K562 (cell line): ENCODE data around the gene JAK3. TPM values are rescaled to one million over a fixed set of nuclear protein-coding genes. Genes with fewer than 3 reads are reported as not detected.
A peak's percentile ranks its signal among the peaks of the same experiment; 100 is the strongest.

Experiments
- ATAC-seq: fragments of 200-7000 bp; cut with Tn5 transposase; 3 replicates; pipeline ENCODE4 v1.9.1; 2020; ENCODE audit warnings: moderate library complexity
- BruUV-seq: library from RNA; stranded (reverse); fragments of 400-500 nt; replicated peaks from 2 replicates; lab custom pipeline; 2021; lab: Mats Ljungman, UMichigan
- CTCF ChIA-PET: fragments of 300-600 bp; formaldehyde crosslinking; extraction: SDS; loops from one replicate; lab custom pipeline; 2021; ENCODE audit warnings: low intra/inter-chr PET ratio; lab: Yijun Ruan, JAX
- POLR2A ChIA-PET: fragments of 300-600, 350-650 bp; sonication (Branson Sonifier 250); formaldehyde crosslinking; extraction: SDS; loops from one replicate; lab custom pipeline; 2021; ENCODE audit warnings: antibody characterized with exemption, inconsistent platforms; lab: Yijun Ruan, JAX
- DNase-seq, 4 experiments: peaks; one replicate each; pipeline versions ENCODE4 v3.0.0 to v3.0.0-alpha.2; 2011 to 2018; ENCODE audit warnings: low spot score in 3 of 4, mixed read lengths in 3 of 4; ENCODE audit errors: extremely low read depth in 1 of 4
- FAIRE-seq: peaks from 2 replicates; lab custom pipeline; 2011; peaks lifted over from hg19 to GRCh38; lab: Jason Lieb, UNC
- H2AFZ ChIP-seq: 2 replicates; pipeline ENCODE4 v1.6.0; 2011; ENCODE audit warnings: low read depth, low read length, control low read depth, inconsistent platforms
- H3K27ac ChIP-seq: fragments of 200-600 bp; 3 replicates; pipeline ENCODE4 v1.8.0; 2011; ENCODE audit warnings: low read depth, mild to moderate bottlenecking, control low read depth, inconsistent platforms, low read length, moderate library complexity, mixed read lengths; ENCODE audit errors: extremely low read depth
- H3K27me3 ChIP-seq, 2 experiments: fragments of 300-600 bp in 1 of 2; 2 replicates in 1 of 2; 3 replicates in 1 of 2; pipeline versions ENCODE4 v1.6.0 to v1.8.0; 2011; ENCODE audit warnings: inconsistent platforms in 2 of 2, low read length in 2 of 2, mild to moderate bottlenecking in 1 of 2, mixed read lengths in 1 of 2, moderate library complexity in 1 of 2; ENCODE audit not compliant: control insufficient read depth in 2 of 2, insufficient read depth in 2 of 2
- H3K36me3 ChIP-seq: fragments of 300-600 bp; 3 replicates; pipeline ENCODE4 v1.8.0; 2011; ENCODE audit warnings: mild to moderate bottlenecking, low read length, inconsistent platforms; ENCODE audit not compliant: control insufficient read depth, insufficient read depth
- H3K4me1 ChIP-seq, 2 experiments: fragments of 200-600 bp in 1 of 2; replicated peaks in 1 of 2; 2 replicates in 1 of 2; 3 replicates in 1 of 2; pipeline versions ENCODE4 v1.5.1 to v1.8.0; 2011; ENCODE audit warnings: inconsistent platforms in 2 of 2, low read length in 2 of 2, mild to moderate bottlenecking in 1 of 2, mixed read lengths in 1 of 2, moderate library complexity in 1 of 2; ENCODE audit not compliant: control insufficient read depth in 2 of 2, insufficient read depth in 2 of 2
- H3K4me2 ChIP-seq: 2 replicates; pipeline ENCODE4 v1.6.1; 2011; ENCODE audit warnings: low read length, control low read depth, inconsistent platforms, mixed read lengths; ENCODE audit not compliant: insufficient read depth
- H3K4me3 ChIP-seq: fragments of 200-600 bp; sonication (generic), shearing (Covaris generic); 2 replicates; pipeline ENCODE4 v1.5.1; 2016; ENCODE audit warnings: control low read depth, inconsistent platforms
- H3K79me2 ChIP-seq: fragments of 200-600 bp; 3 replicates; pipeline ENCODE4 v1.8.0; 2011; ENCODE audit warnings: low read length, inconsistent platforms; ENCODE audit not compliant: control insufficient read depth, insufficient read depth
- H3K9ac ChIP-seq, 2 experiments: 2 replicates each; pipeline versions ENCODE4 v1.6.0 to v1.6.1; 2011; ENCODE audit warnings: low read depth in 2 of 2, low read length in 2 of 2, control low read depth in 1 of 2, inconsistent platforms in 1 of 2, mild to moderate bottlenecking in 1 of 2, mixed read lengths in 1 of 2; ENCODE audit not compliant: insufficient read depth in 1 of 2
- H3K9me1 ChIP-seq: one replicate; pipeline ENCODE4 v1.6.0; 2011; ENCODE audit warnings: inconsistent platforms, mild to moderate bottlenecking, low read length, moderate library complexity; ENCODE audit not compliant: control insufficient read depth, insufficient read depth
- H3K9me3 ChIP-seq: replicated peaks from 2 replicates; pipeline ENCODE4 v1.5.1; 2011; ENCODE audit warnings: low read depth, low read length, inconsistent platforms; ENCODE audit not compliant: control insufficient read depth, insufficient read depth
- H4K20me1 ChIP-seq: replicated peaks from 2 replicates; pipeline ENCODE4 v1.6.1; 2011; ENCODE audit warnings: low read length, inconsistent platforms, mixed read lengths; ENCODE audit not compliant: control insufficient read depth, insufficient read depth
- BCOR ChIP-seq: fragments of 450-650 bp; IDR thresholded peaks from 2 replicates; pipeline ENCODE4 v1.6.1; 2016
- MXI1 ChIP-seq: IDR thresholded peaks from 2 replicates; pipeline ENCODE4 v1.6.1; 2011; ENCODE audit warnings: low read depth, mild to moderate bottlenecking, improper control_type of control experiment, low read length
- NR2C2 ChIP-seq, 2 experiments: fragments of 200-800 bp in 1 of 2; sonication (Bioruptor generic) in 1 of 2; sonication (generic) in 1 of 2; formaldehyde crosslinking in 1 of 2; IDR thresholded peaks; 2 replicates each; pipeline versions ENCODE4 v1.6.1 to v1.8.0; 2016 to 2022; ENCODE audit warnings: mild to moderate bottlenecking in 1 of 2, missing compliant biosample characterization in 1 of 2, missing genetic modification characterization in 1 of 2, missing genetic modification reagents in 1 of 2
- RBM25 ChIP-seq: fragments of 200-400 bp; formaldehyde crosslinking; IDR thresholded peaks from 2 replicates; pipeline ENCODE4 v1.6.1; 2018; ENCODE audit warnings: low read length, low read depth, moderate library complexity; ENCODE audit not compliant: severe bottlenecking
- TRIM24 ChIP-seq, 2 experiments: fragments of 450-650 bp; IDR thresholded peaks; 2 replicates each; pipeline ENCODE4 v1.6.1; 2016
- ZBTB12 ChIP-seq: fragments of 250-450 bp; sonication (Bioruptor Pico); IDR thresholded peaks from 2 replicates; pipeline ENCODE4 v1.4.0; 2020
- ZHX1 ChIP-seq: fragments of 150-350 bp; conservative IDR thresholded peaks from 2 replicates; pipeline ENCODE4 v1.6.1; 2014; ENCODE audit warnings: low read length
- ZNF282 ChIP-seq: sonication (generic); formaldehyde crosslinking; IDR thresholded peaks from 2 replicates; pipeline ENCODE4 v1.8.1; 2023; ENCODE audit warnings: missing genetic modification reagents
- WGBS: fragments of 100-300 bp; shearing (Covaris generic); methylation state at CpG from one replicate; pipeline ENCODE4 v1.1.6; 2016; ENCODE audit warnings: low coverage, mixed read lengths; ENCODE audit not compliant: insufficient coverage; ENCODE audit errors: missing lambda C conversion rate; 5-methylcytosine and 5-hydroxymethylcytosine counted together
- in situ Hi-C: fragments of 300-500 bp; cut with MboI; formaldehyde crosslinking; loops from 4 replicates; pipeline ENCODE4 v1.15.0; 2018; ENCODE audit warnings: inconsistent platforms, mixed read lengths
- intact Hi-C: fragments of 100-400 bp; cut with micrococcal nuclease; formaldehyde crosslinking; loops from 2 replicates; pipeline ENCODE4 v1.14.2; 2022
- polyA plus RNA-seq, 8 experiments: library from polyadenylated mRNA; depleted of rRNA in 4 of 8; stranded (reverse) in 5 of 8; unstranded in 3 of 8; fragments of >200 nt; fragmentation: Nextera tagmentation in 2 of 8; fragmentation: Illumina TruSeq in 1 of 8; extraction: Ambion mirVana in 2 of 8; extraction: Trizol in 1 of 8; gene quantifications; 2 replicates each; pipeline versions ENCODE4 v1.2.1 to v1.2.3, GENCODE V29; 2011 to 2014; ENCODE audit warnings: inconsistent platforms in 1 of 8, missing spikeins in 1 of 8
- total RNA-seq, 7 experiments: library from RNA; depleted of rRNA in 6 of 7; stranded (reverse); fragments of >200 nt in 6 of 7; fragmentation: Illumina TruSeq in 2 of 7; extraction: Trizol in 2 of 7; gene quantifications; 2 replicates each; pipeline versions ENCODE4 v1.2.1 to v1.2.3, GENCODE V29; 2011 to 2021; ENCODE audit warnings: low replicate concordance in 1 of 7

JAK3 gene
- total and polyA plus RNA-seq, 9 of the 15 experiments (the other 6 are each of a cell fraction or from before 2014, with no cell fraction given), result 0.01 to 0.18 (median 0.07) TPM; not detected in 1

DNA sequence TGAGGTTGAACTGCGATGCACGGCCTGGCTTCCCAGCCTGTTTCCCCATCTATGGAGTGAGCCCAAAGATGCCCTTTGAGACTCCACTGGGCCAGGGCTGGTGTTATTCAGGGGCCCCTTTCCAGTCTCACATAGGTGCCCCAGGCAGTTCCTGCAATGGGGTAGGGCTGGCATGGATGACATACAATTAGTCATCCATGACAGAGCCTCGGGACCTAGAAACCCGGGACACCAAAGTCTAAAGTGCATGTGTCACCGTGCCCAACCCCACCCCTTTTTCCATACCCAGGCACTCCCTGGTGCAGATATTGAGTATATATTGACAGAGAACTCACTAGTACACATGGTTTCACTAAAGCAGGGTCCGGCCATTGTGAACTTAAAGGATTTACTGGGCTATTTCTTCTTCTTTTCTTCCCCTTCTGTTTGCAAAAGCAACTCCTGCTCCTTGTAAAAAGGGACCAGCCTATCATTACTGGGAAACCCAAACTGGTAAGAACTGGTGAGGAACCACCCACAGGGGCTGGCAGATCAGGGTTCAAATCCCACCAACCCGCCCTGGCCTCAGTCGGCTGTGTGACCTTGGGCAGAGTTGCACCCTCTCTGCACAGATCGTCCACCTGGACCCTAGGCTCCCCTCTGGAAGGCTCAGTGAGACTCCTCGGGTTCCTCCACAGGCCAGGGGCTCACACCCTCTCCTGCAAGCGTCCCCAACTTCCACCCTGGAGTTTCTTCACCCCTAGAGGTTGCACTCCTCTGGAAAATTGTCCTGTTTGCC lies 50.2 kb downstream of the JAK3 start (continued):
- no peak for TF ChIP-seq ZHX1
- TF ChIP-seq ZNF282 (CRISPR knock-in tag), result no peak
- TF ChIP-seq MXI1, result no peak
- no peak for TF ChIP-seq TRIM24 (IDR thresholded peaks at IDR 0.05)
- TF ChIP-seq, all 486 proteins: peak for 0

- Histone ChIP-seq H3K79me2 (no peaks in the 10 kb centered on the region), H3K4me3 (no peak overlapping the region), H3K36me3 (no peaks in the 10 kb centered on the region), H3K27ac (no peak overlapping the region), H3K9ac (no peak overlapping the region; a peak in 1 of 4 replicates), H4K20me1 (no peaks in the 10 kb centered on the region), H3K4me1 (peaks cover 10 to 26% of the 10 kb centered on the region in 2 experiments; a peak in 4 of 5 replicates), H3K9me3 (no peaks in the 10 kb centered on the region), H3K4me2 (no peak overlapping the region), H3K27me3 (peaks cover 4 to 24% of the 10 kb centered on the region in 2 experiments; a peak in 3 of 5 replicates), H2AFZ (no peak overlapping the region), H3K9me1 (no peaks in the 10 kb centered on the region)
- TF ChIP-seq BCOR (peak; percentile 72), RBM25 (peak; percentile 70), ZBTB12 (CRISPR knock-in tag) (no peak), NR2C2 (CRISPR knock-in tag; IDR thresholded peaks at IDR 0.05) (no peak), NR2C2 (tag; IDR thresholded peaks at IDR 0.05) (no peak)
- POLR2A ChIA-PET, result interaction anchor here (1.1 kb wide), 1 partner anchor 90 kb away, joined by 3 read pairs; no protein-coding TSS in a partner anchor
- FAIRE-seq, result no peak
- no TSS peak for BruUV-seq
- 0% methylated on average over 1 of the region's 1 CpG for WGBS
- intact Hi-C loops, result no loop called here
- in situ Hi-C loops, result no loop called here
- no peak for DNase-seq
- CTCF ChIA-PET, result no interaction called here
- no peak for ATAC-seq
Observed at GRCh38 chr19:17796838-17797423, 50.9 kb downstream of the JAK3 start.
